Right lobe of liver (tissue), 6 donors: ENCODE data around the gene PLA2G3. TPM values are rescaled to one million over a fixed set of nuclear protein-coding genes. Genes with fewer than 3 reads are reported as not detected.

ENCODE experiments used
- ATAC-seq, 4 donors: fragments of 200-7000 bp; cut with Tn5 transposase; one replicate each; pipeline ENCODE4 v1.9.1; 2020; ENCODE audit warnings: mild to moderate bottlenecking in 4 of 4, moderate library complexity in 4 of 4
- DNase-seq, 3 donors: peaks; one replicate each; pipeline ENCODE4 v3.0.0-alpha.2; 2020
- H3K27ac ChIP-seq, 3 donors: fragments of 200-600 bp; one replicate each; pipeline ENCODE4 v1.8.0; 2022
- H3K27me3 ChIP-seq, 2 donors: fragments of 200-600 bp; one replicate each; pipeline ENCODE4 v1.8.0; 2022
- H3K36me3 ChIP-seq, 4 donors: fragments of 200-600 bp; sonication (generic) in 1 of 4; one replicate each; pipeline versions ENCODE4 v1.5.1 to v1.8.0; 2017 to 2022; ENCODE audit warnings: control low read depth in 1 of 4
- H3K4me1 ChIP-seq, 4 donors: fragments of 200-600 bp; sonication (generic) in 1 of 4; one replicate each; pipeline versions ENCODE4 v1.5.1 to v1.8.0; 2017 to 2022; ENCODE audit warnings: control low read depth in 1 of 4
- H3K4me3 ChIP-seq, 3 donors: fragments of 200-600 bp; one replicate each; pipeline ENCODE4 v1.8.0; 2022
- H3K9me3 ChIP-seq, 4 donors: fragments of 200-600 bp; sonication (generic) in 1 of 4; one replicate each; pipeline versions ENCODE4 v1.5.1 to v1.8.0; 2017 to 2022; ENCODE audit warnings: control low read depth in 1 of 4
- POLR2A ChIP-seq: fragments of 450-650 bp; IDR thresholded peaks from one replicate; pipeline ENCODE4 v1.6.1; 2017; ENCODE audit warnings: antibody characterized with exemption, mild to moderate bottlenecking
- WGBS: methylation state at CpG from one replicate; pipeline ENCODE4 v1.1.6; 2018; ENCODE audit warnings: low coverage, low lambda C conversion rate; ENCODE audit not compliant: insufficient coverage; ENCODE audit errors: missing lambda C conversion rate; 5-methylcytosine and 5-hydroxymethylcytosine counted together
- intact Hi-C, 2 donors: fragments of 100-400 bp; cut with DNase I; formaldehyde crosslinking; loops; one replicate each; pipeline versions ENCODE4 v1.11.2 to v1.14.1; 2022
- total RNA-seq, 6 experiments: library from RNA; depleted of rRNA in 2 of 6; stranded (reverse); fragments of >200 nt in 2 of 6; fragmentation: NEBNext Ultra II Directional in 3 of 6; extraction: Animal tissue kit (Norgen Biotek cat#: 25700) in 3 of 6; gene quantifications; one replicate each; pipeline versions ENCODE4 v1.1.0 to v1.2.4, GENCODE V29; 2016 to 2023
- TF ChIP-seq, protein P1 (sequence below), 4 donors: fragments of 200-600 bp in 3 of 4; fragments of 450-650 bp in 1 of 4; IDR thresholded peaks; one replicate each; pipeline versions ENCODE4 v1.5.1 to v1.8.0; 2016 to 2022; ENCODE audit warnings: antibody characterized with exemption in 4 of 4, mild to moderate bottlenecking in 2 of 4
- donor health status: DM: no; HTN: yes; CAD: no.
- donor health status: DM: no; HTN: no; CAD: no.
- donor health status: DM: no; HTN: no; CAD: no.
- donor health status: DM: no; HTN: yes; CAD: no.
- donor health status: DM: no; HTN: yes; CAD: no.

PLA2G3 gene
- total RNA-seq, 6 experiments from 2014 or later, result not detected

DNA sequence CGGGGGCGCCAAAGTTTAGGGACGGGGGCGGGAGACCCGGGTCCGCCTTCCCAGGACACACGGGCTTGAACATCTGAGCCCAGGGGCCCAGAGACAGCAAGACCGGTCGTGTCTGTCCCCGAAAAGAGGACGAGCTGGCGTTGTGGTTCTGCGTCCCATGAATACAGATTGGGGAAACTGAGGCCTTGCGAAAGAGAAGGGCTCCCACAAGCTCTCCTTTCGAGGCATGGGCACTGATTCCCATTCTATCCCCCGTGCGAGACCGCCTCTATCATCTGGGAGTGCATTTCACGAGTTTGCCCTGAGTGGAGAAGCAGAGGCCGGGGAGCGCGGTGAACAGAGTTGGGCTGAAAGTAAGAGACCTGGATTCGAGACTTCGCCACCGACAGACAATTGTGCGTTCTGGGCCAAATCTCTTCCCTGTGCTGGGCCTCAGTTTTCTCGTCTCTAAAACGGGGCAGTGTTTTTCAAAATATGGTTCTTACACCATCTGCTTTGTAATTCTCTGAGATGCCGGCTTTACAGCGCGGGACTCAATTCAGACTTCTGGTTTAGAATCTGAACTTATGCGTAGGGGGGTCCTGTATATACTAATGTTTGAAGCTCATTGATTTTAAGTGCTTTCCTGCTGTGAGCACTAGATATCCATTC, 20.1 kb upstream of the PLA2G3 start:
- peaks cover 0 to 31% (median 12%) of the 10 kb centered on the region in 4 donors for H3K4me1 ChIP-seq
- no peak for DNase-seq
- no peaks in the 10 kb centered on the region for H3K27me3 ChIP-seq
- peak; percentile 36 to 63 (median 54) for ATAC-seq
- under 1% methylated on average over 30 of the region's 32 CpGs for WGBS
- H3K9me3 ChIP-seq, result no peaks in the 10 kb centered on the region
- intact Hi-C loops, result no loop called here
- TF ChIP-seq, protein P1, sequence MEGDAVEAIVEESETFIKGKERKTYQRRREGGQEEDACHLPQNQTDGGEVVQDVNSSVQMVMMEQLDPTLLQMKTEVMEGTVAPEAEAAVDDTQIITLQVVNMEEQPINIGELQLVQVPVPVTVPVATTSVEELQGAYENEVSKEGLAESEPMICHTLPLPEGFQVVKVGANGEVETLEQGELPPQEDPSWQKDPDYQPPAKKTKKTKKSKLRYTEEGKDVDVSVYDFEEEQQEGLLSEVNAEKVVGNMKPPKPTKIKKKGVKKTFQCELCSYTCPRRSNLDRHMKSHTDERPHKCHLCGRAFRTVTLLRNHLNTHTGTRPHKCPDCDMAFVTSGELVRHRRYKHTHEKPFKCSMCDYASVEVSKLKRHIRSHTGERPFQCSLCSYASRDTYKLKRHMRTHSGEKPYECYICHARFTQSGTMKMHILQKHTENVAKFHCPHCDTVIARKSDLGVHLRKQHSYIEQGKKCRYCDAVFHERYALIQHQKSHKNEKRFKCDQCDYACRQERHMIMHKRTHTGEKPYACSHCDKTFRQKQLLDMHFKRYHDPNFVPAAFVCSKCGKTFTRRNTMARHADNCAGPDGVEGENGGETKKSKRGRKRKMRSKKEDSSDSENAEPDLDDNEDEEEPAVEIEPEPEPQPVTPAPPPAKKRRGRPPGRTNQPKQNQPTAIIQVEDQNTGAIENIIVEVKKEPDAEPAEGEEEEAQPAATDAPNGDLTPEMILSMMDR (IDR thresholded peaks at IDR 0.05), result no peak
- no peak for TF ChIP-seq POLR2A
- peak overlapping the region; percentile 71 to 85 (median 81) for H3K27ac ChIP-seq
- H3K36me3 ChIP-seq, result no peaks in the 10 kb centered on the region
- peak overlapping the region; percentile 71 to 81 (median 73) for H3K4me3 ChIP-seq

DNA sequence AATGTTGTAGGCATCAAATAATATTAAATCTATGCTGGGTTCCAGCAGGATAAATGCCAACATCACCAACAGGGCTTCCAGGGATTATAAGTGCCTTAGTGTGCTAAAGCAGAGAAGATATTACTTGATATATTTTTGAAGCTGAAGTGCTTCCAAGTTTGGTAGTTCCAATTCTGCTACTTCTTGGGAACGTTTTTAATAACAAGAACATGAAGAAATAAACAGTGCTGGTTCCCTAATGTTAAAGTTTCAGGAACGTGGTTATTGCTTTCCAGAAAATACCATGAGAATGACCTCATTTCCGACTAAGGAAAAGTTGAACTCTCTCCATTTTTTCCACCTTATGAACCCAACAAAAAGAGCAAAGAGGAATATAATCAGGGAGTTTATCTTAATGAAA, 15.1 kb upstream of the PLA2G3 start:
- H3K27me3 ChIP-seq, result no peaks in the 10 kb centered on the region
- no peaks in the 10 kb centered on the region for H3K9me3 ChIP-seq
- ATAC-seq (no peak), DNase-seq (no peak)
- TF ChIP-seq, protein P1 (IDR thresholded peaks at IDR 0.05), result no peak
- TF ChIP-seq POLR2A, result no peak
- H3K27ac ChIP-seq, result peak overlapping the region in 1 of 3 donors; percentile 13
- no peak overlapping the region for H3K4me3 ChIP-seq
- no peaks in the 10 kb centered on the region for H3K4me1 ChIP-seq
- H3K36me3 ChIP-seq, result no peaks in the 10 kb centered on the region
- 27% methylated on average over 3 of the region's 3 CpGs for WGBS
- intact Hi-C loops, result no loop called here

DNA sequence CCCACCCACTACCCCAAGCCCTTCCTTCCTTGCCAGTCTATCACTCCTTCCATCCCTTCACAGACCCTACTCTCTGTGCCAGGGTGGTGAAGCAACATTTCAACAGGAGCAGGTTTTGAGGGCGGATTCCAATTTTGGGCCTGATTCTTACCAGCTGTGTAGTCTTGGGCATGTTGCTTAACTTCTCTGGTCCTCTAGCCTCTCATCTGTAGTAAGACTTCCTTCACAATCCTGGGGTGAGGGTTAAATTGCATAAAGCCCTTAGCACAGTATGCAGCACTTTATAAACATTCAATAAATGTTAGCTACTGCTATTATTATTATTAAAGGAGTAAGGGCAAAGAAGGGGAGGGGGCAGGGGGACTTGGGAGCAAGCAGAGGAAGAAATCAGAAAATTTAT, 14.7 kb upstream of the PLA2G3 start:
- no peaks in the 10 kb centered on the region for H3K36me3 ChIP-seq
- no peaks in the 10 kb centered on the region for H3K27me3 ChIP-seq
- no peak overlapping the region for H3K4me3 ChIP-seq
- H3K4me1 ChIP-seq, result no peaks in the 10 kb centered on the region
- H3K27ac ChIP-seq, result no peak overlapping the region
- H3K9me3 ChIP-seq, result no peaks in the 10 kb centered on the region
- DNase-seq, result no peak
- 84% methylated on average over 1 of the region's 1 CpG for WGBS
- no peak for ATAC-seq
- intact Hi-C loops, result no loop called here
- no peak for TF ChIP-seq POLR2A
- TF ChIP-seq, protein P1 (IDR thresholded peaks at IDR 0.05), result no peak

DNA sequence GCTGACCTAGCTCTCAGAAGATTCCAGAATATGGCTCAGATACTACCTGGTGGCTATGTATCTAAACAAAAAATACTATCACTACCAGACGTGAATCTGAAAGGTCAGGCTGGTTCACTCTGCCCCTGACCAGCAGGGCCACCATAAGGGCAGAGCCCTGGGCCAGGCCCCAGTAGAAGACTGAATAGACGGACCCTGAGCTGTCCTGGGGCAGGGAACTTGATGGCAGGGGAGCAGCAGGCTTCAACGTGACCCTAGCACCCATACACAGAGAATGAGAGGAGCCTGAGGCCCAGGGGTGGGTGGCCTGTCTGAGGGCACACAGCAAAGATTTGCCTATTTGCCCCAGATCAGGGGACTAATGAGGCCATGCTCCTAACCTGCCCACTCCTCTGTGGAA, 13.0 kb upstream of the PLA2G3 start:
- TF ChIP-seq, protein P1 (IDR thresholded peaks at IDR 0.05), result no peak
- TF ChIP-seq POLR2A, result no peak
- H3K27me3 ChIP-seq, result no peaks in the 10 kb centered on the region
- H3K36me3 ChIP-seq, result no peaks in the 10 kb centered on the region
- DNase-seq (no peak), ATAC-seq (no peak)
- no peaks in the 10 kb centered on the region for H3K9me3 ChIP-seq
- no peak overlapping the region for H3K4me3 ChIP-seq
- WGBS, result 20% methylated on average over 1 of the region's 3 CpGs
- H3K27ac ChIP-seq, result no peak overlapping the region
- intact Hi-C loops, result no loop called here
- no peaks in the 10 kb centered on the region for H3K4me1 ChIP-seq
